ENCODE measurements around the gene GFRA4.

GFRA4 gene

DNA sequence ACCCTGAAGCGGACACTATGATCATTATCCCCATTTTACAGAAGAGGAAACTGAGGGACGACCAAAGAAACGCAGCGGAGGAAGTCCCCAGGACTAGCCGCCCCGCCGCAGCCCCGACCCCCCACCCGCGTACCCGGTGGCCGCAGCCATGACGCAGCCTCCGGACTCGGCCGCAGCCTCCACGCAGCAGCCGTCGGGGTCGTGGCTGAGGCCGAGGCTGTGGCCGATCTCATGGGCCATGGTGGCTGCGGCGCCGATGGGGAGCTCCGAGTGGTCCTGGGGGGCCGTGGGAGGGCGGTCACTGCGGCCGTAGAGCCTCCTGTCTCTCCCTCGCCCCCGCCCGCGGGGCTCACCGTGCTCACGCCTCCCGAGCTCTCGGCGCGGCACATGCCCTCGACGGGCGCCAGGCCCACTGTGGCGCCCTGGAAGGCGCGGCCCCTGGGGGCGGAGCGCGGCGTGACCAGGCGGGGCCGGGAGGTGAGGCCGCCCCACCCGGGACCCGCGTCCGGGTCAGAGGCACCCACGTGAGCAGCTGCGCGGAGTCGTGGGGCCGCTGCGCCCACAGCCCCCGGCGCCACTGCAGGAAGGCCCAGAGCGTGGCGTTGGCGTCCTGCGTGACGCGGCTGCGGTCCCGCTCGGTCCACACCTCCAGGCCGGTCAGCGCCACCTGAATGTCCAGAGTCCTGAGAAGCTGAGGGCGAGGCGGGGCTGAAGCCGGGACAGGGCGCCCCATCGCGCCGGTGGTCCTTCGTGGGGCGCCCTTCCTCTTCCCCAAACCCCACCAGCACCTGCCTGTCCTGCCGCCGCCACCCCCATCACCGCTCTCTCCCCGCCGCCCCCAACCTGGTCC lies 10.2 kb upstream of the GFRA4 start:
- no peak for DNase-seq

DNA sequence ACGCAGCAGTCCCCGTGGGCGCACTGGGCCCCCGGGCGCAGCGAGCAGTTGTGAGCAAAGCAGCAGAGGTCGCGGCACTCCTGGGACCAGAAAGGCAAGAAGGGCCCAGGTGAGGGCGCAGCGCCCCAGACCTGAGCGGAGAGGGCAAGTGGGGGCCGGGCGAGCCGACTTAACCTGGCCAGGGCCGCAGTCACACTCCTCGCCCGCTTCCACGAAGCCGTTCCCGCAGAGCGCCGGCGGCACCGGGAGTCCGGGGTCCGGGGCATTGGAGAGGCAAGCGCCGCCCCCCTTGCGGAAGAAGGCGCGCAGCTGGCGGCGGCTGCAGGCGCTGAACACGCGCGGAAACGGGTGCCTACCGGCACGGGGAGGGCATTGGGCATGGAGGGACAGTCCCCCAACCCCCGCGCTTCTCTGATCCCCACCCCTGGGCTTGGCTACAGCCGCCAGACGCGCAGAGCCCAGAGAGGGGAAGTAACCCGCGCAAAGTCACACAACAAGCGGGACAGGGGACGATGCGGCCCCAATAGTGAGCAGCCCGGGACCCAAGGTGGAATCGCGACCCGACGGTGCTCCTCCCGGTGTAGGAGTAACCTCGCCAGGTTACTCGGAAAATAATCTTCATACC lies 9.5 kb upstream of the GFRA4 start:
- no peak for DNase-seq

DNA sequence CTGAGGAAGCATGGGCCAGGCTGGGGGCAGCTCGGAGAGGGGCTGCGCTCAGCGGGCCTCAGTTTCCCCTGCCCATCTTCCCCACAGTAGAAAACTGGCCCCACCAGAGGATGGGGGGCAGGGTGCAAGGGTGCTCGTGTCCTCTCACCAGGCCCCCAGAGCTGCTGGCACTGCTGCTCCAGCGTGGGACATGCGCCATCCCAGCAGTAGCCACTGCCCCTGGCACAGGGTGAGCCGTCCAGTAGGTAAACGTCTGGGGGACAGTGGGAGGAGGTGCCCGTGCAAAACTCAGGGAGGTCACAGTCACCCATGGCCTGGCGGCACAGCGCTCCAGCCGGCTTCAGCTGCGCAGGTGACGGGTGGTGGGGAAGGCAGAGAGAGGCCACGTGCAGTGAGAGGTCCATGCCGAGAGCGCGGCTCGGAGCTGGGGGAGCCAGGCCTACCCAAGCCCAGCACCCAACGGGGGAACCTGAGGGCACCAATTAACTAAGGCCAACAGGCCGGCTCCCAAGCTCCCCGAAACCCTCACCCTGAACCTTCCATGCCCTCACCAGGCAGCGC lies 8.9 kb upstream of the GFRA4 start:
- no peak for DNase-seq

DNA sequence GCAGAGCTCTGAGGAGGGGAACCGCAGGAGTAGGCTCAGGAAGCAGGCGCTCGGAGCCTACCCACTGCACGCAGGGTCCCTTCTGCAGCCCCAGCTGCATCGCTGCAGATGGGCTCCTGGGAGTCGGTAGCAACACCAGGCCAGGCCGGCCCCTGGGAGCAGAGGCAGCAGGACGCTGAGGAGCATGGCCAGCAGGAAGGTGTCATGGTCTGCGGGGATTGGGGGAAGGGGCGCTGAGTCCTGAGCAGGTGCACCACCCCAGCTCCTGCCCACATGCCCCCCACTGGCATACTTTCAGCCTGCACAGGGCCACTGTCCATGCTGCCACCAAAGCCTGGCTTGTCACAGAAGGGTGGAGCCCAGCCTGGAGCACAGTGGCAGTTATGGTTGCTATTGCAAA lies 7.7 kb upstream of the GFRA4 start:
- DNase-seq = no peak

DNA sequence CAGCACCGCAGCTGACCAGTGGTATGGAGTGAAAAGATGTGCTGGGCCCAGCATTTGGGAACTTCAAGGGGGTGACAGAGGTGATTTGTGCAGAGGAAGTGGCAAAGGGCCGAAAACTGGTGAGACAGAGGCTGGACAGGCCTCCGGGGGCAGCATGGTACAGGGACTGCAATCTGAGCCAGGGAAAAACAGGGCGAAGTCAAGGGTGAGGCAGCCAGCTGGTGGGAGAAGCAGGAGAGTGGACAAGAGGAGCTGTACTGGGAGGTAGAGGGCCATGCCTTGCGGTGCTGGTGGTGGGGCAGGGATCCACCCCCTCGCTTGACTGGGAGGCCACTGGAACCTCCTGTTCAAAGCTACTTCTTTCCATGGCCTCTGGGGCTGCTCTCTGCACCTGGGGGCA lies 7.3 kb upstream of the GFRA4 start:
- no peak for DNase-seq

DNA sequence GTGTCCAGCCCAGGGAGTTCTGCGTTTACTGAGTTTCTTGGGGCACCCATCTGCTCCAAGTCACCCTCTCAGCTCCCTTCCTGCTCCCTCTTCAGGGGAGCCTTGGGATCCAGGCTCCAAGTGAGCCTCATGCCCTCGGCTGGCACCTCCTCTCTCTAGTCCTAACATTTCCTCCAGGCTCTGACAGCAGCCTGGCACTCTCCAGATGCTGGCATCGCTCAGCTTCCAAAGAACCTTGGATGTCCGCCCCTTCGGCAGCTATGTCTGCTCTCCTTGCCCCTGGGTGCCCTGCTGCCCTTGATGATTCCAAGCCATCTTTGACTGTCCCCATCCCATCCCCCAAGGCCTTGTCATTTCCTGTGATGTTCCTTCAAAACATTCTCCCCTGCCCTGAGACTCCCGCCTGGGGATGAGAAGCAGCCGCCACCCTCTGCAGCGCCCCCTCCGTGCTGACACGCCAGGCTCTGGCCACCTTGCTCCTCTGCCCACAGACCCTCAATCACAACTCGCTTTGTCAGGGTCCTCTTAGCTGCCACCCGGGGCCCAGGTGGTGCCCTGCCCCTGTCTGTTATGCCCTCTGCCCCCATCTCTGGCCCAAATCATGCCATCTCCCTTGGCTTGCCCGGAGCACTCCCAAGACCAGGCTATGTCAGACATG lies 6.6 kb upstream of the GFRA4 start:
- DNase-seq = no peak

DNA sequence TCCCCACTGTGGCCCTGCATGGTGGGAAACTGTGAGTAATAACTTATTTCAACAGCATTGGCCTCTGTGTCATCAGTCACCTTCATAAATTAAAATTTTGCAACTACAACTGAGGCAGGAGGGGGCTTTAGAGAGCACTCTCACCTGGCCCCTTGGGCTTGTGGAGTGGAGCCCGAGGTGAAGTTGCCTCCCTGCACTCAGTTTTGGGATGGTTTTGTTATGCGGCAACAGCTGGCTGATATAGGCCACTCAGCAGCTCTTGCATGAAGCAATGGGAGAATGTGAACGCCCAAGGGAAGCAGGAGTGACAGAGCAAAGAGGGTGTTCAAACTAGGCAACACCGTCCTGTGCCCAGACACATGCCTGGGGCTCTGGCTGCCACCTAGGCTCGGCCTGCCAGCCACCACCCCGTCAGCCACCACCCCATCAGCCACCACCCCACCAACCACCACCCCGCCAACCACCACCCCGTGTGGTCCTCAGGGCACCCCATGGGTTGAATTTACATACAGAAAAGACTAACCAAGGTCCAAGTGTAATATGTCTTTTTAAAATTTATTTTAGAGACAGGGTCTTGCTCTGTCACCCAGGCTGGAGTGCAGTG lies 4.3 kb upstream of the GFRA4 start:
- DNase-seq = no peak

DNA sequence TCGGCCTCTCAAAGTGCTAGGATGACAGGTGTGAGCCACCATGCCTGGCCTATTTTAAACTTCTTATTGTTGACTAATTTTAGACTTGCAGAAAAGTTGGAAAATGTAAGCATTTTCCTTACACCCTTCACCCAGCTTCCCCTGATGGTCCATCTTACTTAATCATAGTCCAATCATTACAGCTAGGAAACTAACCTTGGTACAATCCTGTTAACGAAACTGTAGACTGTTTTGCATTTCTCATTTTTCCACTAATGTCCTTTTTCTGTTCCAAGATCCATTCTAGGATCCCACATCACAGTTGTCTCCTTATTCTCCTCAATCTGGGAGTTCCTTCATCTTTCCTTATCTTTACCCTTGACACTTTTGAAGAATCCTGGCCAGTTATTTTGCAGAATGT lies 659 bp upstream of the GFRA4 start:
- no peak for DNase-seq

DNA sequence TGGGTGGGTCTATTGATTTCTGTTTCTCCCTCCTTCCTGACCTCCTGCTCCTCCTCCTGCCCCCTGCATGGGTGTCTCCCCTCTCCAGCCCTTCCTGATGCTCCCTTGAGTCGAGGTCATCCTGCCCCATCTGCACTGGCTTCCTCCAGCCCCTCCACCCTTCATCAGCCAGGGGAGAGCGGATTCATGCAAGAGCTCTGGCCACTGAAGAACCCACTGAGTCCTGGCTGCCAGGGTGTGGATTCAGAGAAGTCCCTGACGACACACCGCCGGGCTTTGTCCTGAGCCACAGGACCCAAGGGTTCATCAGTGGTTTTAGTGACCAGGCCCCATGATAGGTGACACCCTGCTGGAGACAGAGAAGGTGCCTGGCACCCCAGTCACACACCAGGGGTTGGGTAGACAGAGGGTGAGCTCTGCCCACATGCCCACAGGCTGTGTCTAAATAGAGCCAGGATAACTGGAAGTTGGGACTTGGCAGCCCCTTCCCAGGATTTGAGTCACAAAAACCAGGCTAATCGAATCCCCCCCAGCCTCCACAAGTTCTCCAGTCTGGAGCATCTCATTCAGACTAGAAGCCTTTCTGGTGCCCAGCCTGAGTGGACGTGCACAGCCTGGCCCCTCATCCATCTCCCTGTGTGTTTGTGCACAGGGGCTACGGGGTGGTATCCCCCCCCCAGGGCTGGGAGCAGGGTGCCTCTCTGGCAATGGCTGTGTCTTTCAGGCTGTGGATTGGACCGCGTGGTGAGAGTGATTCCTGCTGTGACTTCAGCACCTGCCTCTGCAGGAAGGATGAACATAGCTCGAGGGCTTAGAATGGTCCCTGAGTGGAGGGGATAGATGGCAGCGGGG lies 1.2 kb downstream of the GFRA4 start:
- DNase-seq = no peak

DNA sequence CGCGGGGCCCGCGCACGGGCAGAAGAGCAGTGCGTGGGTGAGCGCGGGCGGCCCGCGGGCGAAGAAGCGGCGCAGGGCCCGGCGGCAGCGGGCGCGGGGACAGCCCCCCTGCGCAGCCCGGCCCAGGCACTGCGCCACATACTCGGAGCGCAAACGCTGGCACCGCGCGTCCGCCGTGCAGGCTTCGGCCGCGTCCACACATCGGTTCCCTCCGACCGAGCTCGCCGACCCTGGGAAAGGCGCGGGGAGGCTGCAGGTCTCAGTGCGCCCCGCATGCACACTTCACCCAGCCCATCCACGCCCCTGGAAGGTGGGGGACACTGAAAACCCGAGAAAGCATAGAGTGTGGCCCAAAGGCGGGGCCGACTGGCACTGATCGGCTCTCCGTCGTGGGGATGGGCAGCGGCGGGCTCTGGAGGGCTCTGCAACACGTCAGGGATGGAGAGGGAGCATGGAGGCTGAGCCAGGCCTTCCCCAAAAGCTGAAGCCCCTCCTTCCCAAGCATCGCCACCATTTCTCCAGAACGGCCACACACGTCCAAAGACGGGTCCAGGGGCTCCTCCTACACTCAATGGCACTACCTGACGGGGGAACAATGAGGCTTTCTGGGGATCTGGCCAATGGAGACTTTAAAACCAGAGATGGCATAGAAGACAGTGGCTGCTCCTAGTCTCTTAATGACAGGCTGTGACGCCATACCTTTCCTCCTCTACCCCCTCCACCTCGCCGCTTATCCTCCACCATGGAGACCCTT lies 2.0 kb downstream of the GFRA4 start:
- DNase-seq = no peak

DNA sequence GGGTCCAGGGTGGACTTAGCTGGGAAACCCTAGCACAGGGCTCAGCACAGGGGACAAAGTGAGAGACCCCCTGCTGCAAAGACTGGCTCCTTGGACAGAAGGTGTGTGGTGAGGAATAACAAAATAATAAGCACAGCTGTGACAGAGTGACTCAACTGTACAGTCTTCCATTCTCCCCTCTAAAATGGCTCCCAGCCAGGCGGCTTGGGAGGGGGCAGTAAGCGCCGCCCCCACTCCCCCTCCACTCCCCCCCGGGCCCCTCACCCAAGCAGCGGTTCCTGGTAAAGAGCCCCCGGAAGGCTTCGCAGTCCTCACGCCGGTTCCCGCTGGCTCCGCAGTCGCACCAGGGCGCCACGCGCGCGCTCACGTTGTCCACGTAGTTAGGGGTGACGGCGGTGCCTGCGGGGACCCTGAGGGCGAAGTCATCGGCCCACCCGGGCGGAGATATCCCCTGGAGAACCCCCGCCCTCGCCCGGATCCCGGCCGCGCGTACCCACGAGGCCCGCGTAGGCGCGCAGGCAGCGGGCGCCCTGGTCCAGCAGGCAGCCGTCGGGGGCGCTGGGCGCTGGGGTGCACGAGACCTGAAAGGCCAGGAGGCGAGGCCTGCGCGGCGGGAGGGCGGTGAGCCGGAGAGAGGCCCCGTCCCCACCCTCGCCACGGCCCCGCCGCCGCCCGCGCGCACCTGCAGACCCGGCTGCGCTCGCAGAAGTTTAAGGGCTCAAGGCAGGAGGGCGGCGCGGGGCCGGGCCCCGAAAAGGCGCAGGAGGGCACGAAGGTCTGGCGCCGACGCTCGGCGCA lies 2.7 kb downstream of the GFRA4 start:
- no peak for DNase-seq

DNA sequence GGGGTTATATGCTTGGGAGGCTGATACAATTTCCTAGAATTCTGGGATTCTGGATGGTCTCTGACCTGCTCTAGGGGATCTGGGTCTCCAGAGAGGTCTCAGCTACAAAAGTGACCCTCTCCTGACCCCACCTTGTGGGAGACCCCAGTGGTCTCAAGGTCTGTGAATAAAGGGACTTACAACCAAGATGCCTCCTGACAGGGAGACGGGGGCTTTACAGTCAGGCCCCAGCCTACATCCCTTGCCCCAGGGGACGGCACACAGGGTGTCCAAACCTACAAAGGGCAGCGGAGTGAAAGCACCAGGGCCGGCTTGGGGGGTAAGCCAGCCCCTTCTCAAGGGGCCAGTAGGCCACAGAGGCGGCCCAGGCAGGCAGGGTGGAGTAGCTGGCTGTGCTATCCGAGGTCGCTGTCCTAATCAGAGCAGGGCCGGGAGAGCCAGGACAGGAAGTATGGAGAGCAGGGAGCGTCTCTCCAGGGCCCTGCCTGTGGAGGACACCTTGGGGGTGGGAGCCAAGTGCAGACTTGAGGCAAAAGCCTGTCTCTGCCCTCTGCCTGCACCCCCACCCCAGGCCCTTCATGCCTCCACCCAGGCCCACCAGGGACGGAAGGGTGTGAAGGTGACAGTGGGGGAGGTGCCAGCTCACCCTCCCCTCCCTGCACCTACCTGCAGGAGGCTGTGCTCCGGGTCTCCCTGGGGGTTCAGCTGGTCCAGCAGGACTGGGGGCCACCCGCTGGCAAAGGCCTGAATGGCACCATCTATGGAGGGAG lies 3.5 kb downstream of the GFRA4 start:
- no peak for DNase-seq

DNA sequence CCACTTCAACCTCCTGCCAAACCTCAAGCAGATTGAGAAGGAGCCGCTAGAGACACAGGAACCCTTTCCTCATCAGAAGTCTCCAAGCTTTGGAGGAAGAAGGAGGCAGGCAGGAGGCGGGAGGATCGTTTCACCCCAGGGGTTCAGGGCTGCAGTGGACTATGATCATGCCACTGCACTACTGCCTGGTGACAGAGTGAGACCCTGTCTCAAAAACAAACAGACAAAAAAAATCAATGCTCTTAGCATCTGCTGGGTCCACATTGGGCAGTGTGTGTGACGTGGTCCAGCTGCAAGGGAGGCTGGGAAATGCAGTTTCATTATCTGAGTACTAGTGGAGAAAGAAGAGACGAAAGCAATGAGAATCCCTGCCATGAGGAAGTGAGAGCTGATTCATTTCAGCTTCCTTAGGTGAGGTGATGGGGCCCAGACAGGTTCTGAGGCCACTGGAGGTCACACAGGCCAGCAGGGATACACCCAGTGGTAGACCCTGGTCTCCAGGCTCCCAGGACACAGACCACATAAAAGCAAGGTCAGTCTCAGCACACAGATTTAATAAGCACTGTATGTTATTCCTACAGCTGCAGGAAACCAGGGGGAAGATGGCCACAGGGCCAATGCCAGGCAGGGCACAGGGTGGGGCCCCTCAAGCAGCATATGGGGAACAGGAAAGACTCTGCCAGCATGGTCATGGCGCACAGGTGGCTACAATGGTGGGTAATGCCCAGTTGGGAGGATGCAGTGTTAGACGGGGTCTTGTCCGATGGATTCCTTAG lies 4.3 kb downstream of the GFRA4 start:
- DNase-seq = no peak

DNA sequence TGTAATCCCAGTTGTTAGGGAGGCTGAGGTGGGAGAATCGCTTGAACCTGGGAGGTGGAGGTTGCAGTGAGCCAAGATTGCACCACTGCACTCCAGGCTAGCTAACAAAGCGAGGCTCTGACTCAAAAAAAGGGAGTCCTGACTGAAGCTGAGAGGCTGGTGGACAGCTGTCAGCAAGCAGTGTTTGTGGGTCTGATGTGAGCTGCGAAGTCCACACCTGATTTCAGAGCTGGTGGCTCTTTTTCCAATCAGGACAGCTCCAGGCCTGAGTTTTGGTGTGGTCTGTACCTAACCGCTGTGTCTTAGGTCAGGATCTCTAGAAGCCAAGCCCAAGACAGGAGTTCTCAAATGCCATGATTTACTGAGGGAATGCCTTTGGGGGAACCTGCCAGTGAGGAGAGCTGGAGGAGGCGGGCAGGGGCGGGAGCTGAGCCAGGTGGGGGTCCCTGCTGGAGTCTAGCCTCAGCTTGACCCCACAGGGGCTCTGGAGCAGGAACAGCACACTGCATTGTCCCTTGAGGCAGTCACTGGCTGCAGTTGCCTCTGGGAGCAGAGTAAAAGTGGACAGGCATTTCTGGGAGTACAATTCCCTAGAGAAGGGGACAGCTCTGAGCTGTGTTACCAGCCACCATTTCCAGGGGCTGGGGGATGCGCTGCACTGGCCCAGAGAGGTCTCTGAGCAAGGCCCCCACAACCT lies 5.0 kb downstream of the GFRA4 start:
- DNase-seq = no peak

DNA sequence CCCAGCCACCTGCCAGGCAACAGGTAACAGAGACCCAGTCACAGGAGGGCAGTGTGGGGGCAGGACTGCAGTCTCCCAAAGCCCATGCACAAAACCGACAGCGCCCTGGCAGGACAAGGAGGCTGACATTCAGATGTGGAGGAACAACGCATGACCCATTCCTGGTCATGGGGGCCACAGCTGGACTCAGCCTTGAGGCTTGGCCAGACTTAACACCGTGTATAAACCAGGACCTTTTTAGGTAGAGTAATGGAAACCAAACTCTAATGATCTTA lies 8.1 kb downstream of the GFRA4 start:
- DNase-seq = no peak

DNA sequence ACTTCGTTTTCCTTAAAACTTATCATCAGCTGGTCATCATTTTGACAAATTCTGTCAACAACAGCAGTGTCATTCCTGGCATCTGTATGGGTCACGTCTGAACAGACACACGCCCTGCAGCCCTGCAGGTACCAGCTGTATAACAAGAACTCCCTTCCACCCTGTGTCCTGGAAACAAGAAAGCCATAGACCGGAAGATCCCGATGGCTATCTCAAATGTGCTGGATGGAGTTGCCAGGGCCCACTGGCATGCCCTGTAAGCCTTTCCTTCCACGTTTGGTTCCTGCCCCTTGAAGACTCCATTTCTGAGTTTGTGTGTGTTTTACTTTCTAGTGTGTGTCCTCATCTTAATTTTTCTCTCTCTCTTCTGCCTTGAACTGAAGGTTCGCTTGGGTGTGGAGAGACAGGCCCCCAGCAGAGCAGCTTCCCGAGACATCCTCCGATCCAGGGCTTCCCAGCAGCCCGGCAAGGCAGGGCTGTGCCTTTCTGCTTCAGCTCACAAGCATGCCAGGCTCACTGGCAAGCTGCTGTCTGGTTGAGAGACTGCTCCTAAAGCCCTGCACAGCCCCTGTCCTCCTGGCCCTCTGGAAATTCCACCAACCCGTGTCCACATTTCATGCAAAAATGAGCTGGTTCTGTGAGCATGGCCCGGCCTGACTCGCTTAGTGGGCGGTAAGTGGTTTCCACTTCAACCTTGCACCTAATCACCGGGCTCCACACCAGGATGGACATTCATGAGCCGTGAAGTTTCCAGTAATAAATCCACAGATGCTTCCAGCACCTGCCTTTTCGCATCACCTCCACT lies 8.7 kb downstream of the GFRA4 start:
- DNase-seq = peak; percentile 96

DNA sequence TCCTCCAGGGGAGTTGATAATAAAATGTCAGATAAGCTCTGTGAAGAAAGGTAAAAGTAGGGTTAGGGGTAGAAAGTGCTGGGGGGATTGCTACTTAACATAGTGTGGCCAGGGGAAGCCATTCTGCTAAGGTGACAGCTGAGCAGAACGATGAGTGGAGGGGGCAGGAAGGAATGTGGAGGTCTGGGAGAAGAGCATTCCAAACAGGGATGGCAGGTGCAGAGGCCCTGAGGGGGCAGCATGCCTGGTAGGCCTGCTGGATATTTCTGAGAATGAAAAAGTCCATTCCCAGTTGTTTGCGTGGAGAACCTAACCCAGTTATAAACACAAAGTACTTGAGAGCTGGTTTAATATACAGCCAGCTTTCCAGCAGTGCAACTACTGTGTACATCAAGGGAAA lies 9.3 kb downstream of the GFRA4 start:
- DNase-seq = no peak

All from NCI-H187 treated with DMSO at 0.1 percent for 48 hours (cell line).